HepG2 (cell line): Measurements from ENCODE around the gene SFXN1. TPM values are rescaled to one million over a fixed set of nuclear protein-coding genes. Genes with fewer than 3 reads are reported as not detected.

Experiments used
- ATAC-seq: fragments of 200-7000 bp; cut with Tn5 transposase; 3 replicates; pipeline ENCODE4 v1.9.1; 2020; ENCODE audit warnings: mild to moderate bottlenecking, moderate library complexity
- BruUV-seq: library from RNA; stranded (reverse); fragments of 400-500 nt; replicated peaks from 2 replicates; lab custom pipeline; 2021; lab: Mats Ljungman, UMichigan
- CTCF ChIA-PET: fragments of 300-600 bp; formaldehyde crosslinking; extraction: SDS; loops from one replicate; lab custom pipeline; 2021; ENCODE audit warnings: low total read pairs, inconsistent platforms, low intra/inter-chr PET ratio; lab: Yijun Ruan, JAX
- POLR2A ChIA-PET: fragments of 350-600 bp; sonication (Branson Sonifier 250); formaldehyde crosslinking; loops from one replicate; lab custom pipeline; 2020; ENCODE audit warnings: antibody characterized with exemption, inconsistent platforms; lab: Yijun Ruan, JAX
- DNase-seq: peaks from one replicate; pipeline ENCODE4 v3.0.0-alpha.2; 2015; ENCODE audit warnings: low spot score
- FAIRE-seq: peaks from 3 replicates; lab custom pipeline; 2011; peaks lifted over from hg19 to GRCh38; lab: Jason Lieb, UNC
- H2AFZ ChIP-seq: one replicate; pipeline ENCODE4 v1.6.1; 2011; ENCODE audit warnings: low read length, inconsistent platforms
- H3K27ac ChIP-seq: fragments of 300-600 bp; 3 replicates; pipeline ENCODE4 v1.8.0; 2011; ENCODE audit warnings: mixed run types, mild to moderate bottlenecking, mixed read lengths, low read length, inconsistent platforms; ENCODE audit not compliant: insufficient read depth; ENCODE audit errors: extremely low read length
- H3K27me3 ChIP-seq, 2 experiments: fragments of 200-600 bp in 1 of 2; 2 replicates in 1 of 2; 3 replicates in 1 of 2; pipeline versions ENCODE4 v1.6.0 to v1.8.0; 2011; ENCODE audit warnings: low read length in 2 of 2, mild to moderate bottlenecking in 2 of 2, moderate library complexity in 2 of 2, inconsistent platforms in 1 of 2; ENCODE audit not compliant: insufficient read depth in 2 of 2, control insufficient read depth in 1 of 2
- H3K36me3 ChIP-seq, 2 experiments: fragments of 200-600 bp in 1 of 2; replicated peaks in 1 of 2; 2 replicates in 1 of 2; 3 replicates in 1 of 2; pipeline versions ENCODE4 v1.5.1 to v1.8.0; 2011; ENCODE audit warnings: low read length in 2 of 2, inconsistent platforms in 1 of 2; ENCODE audit not compliant: insufficient read depth in 2 of 2, control insufficient read depth in 1 of 2
- H3K4me1 ChIP-seq: 2 replicates; pipeline ENCODE4 v1.5.1; 2012; ENCODE audit warnings: low read length, inconsistent platforms; ENCODE audit not compliant: insufficient read depth
- H3K4me2 ChIP-seq: 2 replicates; pipeline ENCODE4 v1.6.0; 2011; ENCODE audit warnings: low read depth, low read length, inconsistent platforms
- H3K4me3 ChIP-seq, 3 experiments: fragments of 200-600 bp in 1 of 3; sonication (generic), shearing (Covaris generic) in 1 of 3; replicated peaks in 1 of 3; 2 replicates each; pipeline ENCODE4 v1.5.1; 2011 to 2016; ENCODE audit warnings: low read length in 3 of 3, inconsistent platforms in 2 of 3, low read depth in 2 of 3, mild to moderate bottlenecking in 2 of 3, control low read depth in 1 of 3, mixed read lengths in 1 of 3; ENCODE audit not compliant: insufficient read depth in 1 of 3
- H3K79me2 ChIP-seq: one replicate; pipeline ENCODE4 v1.6.1; 2011; ENCODE audit warnings: low read length, inconsistent platforms; ENCODE audit not compliant: insufficient read depth
- H3K9ac ChIP-seq: 2 replicates; pipeline ENCODE4 v1.6.0; 2011; ENCODE audit warnings: mild to moderate bottlenecking, low read depth, low read length, inconsistent platforms; ENCODE audit not compliant: insufficient read depth
- H3K9me3 ChIP-seq: 2 replicates; pipeline ENCODE4 v1.5.1; 2012; ENCODE audit warnings: mild to moderate bottlenecking, low read length
- H4K20me1 ChIP-seq: 2 replicates; pipeline ENCODE4 v1.6.0; 2011; ENCODE audit warnings: inconsistent platforms, mild to moderate bottlenecking, low read length, moderate library complexity; ENCODE audit not compliant: insufficient read depth
- BHLHE40 ChIP-seq: IDR thresholded peaks from 2 replicates; pipeline ENCODE4 v1.6.1; 2011; ENCODE audit warnings: low read length, improper control_type of control experiment
- JUNB ChIP-seq: sonication (generic); formaldehyde crosslinking; IDR thresholded peaks from 2 replicates; pipeline ENCODE4 v1.8.0; 2022; ENCODE audit warnings: missing genetic modification reagents, mild to moderate bottlenecking, borderline replicate concordance
- NCOR1 ChIP-seq: fragments of 200-600 bp; sonication (generic); IDR thresholded peaks from 2 replicates; pipeline ENCODE4 v1.7.0; 2017; ENCODE audit warnings: antibody characterized with exemption, low read length, borderline replicate concordance
- PAX8 ChIP-seq: sonication (generic); formaldehyde crosslinking; IDR thresholded peaks from 2 replicates; pipeline ENCODE4 v1.8.0; 2022; ENCODE audit warnings: mild to moderate bottlenecking, missing genetic modification reagents, borderline replicate concordance
- RXRA ChIP-seq: sonication (generic); formaldehyde crosslinking; IDR thresholded peaks from 2 replicates; pipeline ENCODE4 v1.5.1; 2020; ENCODE audit warnings: missing genetic modification reagents
- TERF1 ChIP-seq: sonication (generic); formaldehyde crosslinking; IDR thresholded peaks from 2 replicates; pipeline ENCODE4 v1.8.0; 2022; ENCODE audit warnings: mild to moderate bottlenecking, missing genetic modification reagents, moderate library complexity
- ZNF282 ChIP-seq: fragments of 450-650 bp; IDR thresholded peaks from 2 replicates; pipeline ENCODE4 v1.6.1; 2018; ENCODE audit not compliant: partially characterized antibody
- ZNF512B ChIP-seq: sonication (generic); formaldehyde crosslinking; IDR thresholded peaks from 2 replicates; pipeline ENCODE4 v1.5.1; 2020; ENCODE audit warnings: missing genetic modification reagents, mild to moderate bottlenecking, borderline replicate concordance
- WGBS: methylation state at CpG from one replicate; pipeline ENCODE4 v1.1.6; 2017; ENCODE audit warnings: low lambda C conversion rate; 5-methylcytosine and 5-hydroxymethylcytosine counted together
- in situ Hi-C: cut with HindIII; loops from 2 replicates; pipeline ENCODE4 v1.10.0; 2017; ENCODE audit warnings: low pct_unique_long_range_greater_than_20kb; ENCODE audit not compliant: extremely low pct_ligation_motif_present
- intact Hi-C: fragments of 100-400 bp; cut with micrococcal nuclease; formaldehyde crosslinking; loops from one replicate; pipeline ENCODE4 v1.10.0; 2022; ENCODE audit not compliant: unreplicated experiment
- polyA plus RNA-seq, 8 experiments: library from polyadenylated mRNA; depleted of rRNA in 3 of 8; stranded (reverse) in 7 of 8; unstranded in 1 of 8; fragments of >200 nt; fragmentation: Illumina TruSeq in 4 of 8; extraction: Trizol in 4 of 8; gene quantifications; 2 replicates each; pipeline versions ENCODE4 v1.2.1 to v1.2.3, GENCODE V29; 2011 to 2016; ENCODE audit warnings: low read depth in 4 of 8, missing spikeins in 1 of 8, mixed read lengths in 1 of 8; ENCODE audit not compliant: insufficient read depth in 1 of 8
- total RNA-seq, 5 experiments: library from RNA; depleted of rRNA; stranded (reverse); fragments of >200 nt; fragmentation: Illumina TruSeq; extraction: Trizol; gene quantifications; 2 replicates each; pipeline ENCODE4 v1.2.3, GENCODE V29; 2016; ENCODE audit warnings: low read depth in 1 of 5
- TF ChIP-seq, protein P1 (sequence below): sonication (generic); formaldehyde crosslinking; IDR thresholded peaks from 2 replicates; pipeline ENCODE4 v1.4.0; 2020; ENCODE audit warnings: mild to moderate bottlenecking, low read depth, missing genetic modification reagents

The SFXN1 gene
- total and polyA plus RNA-seq, 2 of the 13 experiments (the other 11 are each of a cell fraction or from before 2014, with no cell fraction given), result 122 to 135 TPM

GRCh38 chr5:175555168-175555785 is 76.9 kb downstream of the SFXN1 start (continued):
- TF ChIP-seq TERF1 (CRISPR knock-in tag) (no peak), NCOR1 (no peak), JUNB (CRISPR knock-in tag) (no peak), RXRA (CRISPR knock-in tag) (no peak), PAX8 (no peak)

DNA sequence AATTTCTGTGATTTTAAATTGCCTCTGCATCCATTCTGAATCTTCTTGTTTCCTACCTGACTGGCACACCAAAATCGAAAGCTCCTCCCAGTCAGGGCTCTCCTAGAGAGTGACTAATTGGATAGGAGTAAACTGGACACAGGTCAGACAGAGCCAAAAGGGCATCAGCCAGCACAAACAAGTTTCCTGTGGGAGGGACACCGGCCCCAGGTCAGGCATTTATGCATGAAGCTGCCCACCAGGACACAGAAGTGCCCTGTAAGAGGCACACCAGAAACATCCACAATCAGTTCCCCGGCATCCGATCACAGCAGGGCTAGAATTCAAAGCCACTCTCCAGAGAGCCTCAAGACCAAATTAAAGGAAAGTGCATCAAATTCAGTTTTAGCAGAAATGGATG is 78.4 kb downstream of the SFXN1 start:
- Histone ChIP-seq H2AFZ (no peak overlapping the region), H3K9ac (no peak overlapping the region), H3K4me2 (no peak overlapping the region), H3K9me3 (no peaks in the 10 kb centered on the region), H3K36me3 (no peaks in the 10 kb centered on the region), H3K79me2 (no peaks in the 10 kb centered on the region), H3K27me3 (peaks cover 0 to 24% of the 10 kb centered on the region in 2 experiments; a peak in 3 of 5 replicates), H3K4me1 (peaks cover 8% of the 10 kb centered on the region), H4K20me1 (no peaks in the 10 kb centered on the region), H3K4me3 (no peak overlapping the region), H3K27ac (no peak overlapping the region)
- intact Hi-C loops, result no loop called here
- CTCF ChIA-PET, result no interaction called here
- ATAC-seq, result no peak
- no peak for FAIRE-seq
- DNase-seq, result no peak
- whole genome bisulfite sequencing, result 26% methylated on average over 4 of the region's 4 CpGs
- no TSS peak for BruUV-seq
- POLR2A ChIA-PET, result no interaction called here
- TF ChIP-seq ZNF512B, result no peak
- TF ChIP-seq BHLHE40, result no peak
- TF ChIP-seq, protein P1, sequence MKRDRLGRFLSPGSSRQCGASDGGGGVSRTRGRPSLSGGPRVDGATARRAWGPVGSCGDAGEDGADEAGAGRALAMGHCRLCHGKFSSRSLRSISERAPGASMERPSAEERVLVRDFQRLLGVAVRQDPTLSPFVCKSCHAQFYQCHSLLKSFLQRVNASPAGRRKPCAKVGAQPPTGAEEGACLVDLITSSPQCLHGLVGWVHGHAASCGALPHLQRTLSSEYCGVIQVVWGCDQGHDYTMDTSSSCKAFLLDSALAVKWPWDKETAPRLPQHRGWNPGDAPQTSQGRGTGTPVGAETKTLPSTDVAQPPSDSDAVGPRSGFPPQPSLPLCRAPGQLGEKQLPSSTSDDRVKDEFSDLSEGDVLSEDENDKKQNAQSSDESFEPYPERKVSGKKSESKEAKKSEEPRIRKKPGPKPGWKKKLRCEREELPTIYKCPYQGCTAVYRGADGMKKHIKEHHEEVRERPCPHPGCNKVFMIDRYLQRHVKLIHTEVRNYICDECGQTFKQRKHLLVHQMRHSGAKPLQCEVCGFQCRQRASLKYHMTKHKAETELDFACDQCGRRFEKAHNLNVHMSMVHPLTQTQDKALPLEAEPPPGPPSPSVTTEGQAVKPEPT (CRISPR knock-in tag), result no peak
- TF ChIP-seq ZNF282, result no peak
- in situ Hi-C loops, result no loop called here
